HepG2 (cell line): ENCODE measurements around the gene YAP1.

Experiments
- EP300 ChIP-seq, 3 experiments: sonication (generic) in 1 of 3; formaldehyde crosslinking in 1 of 3; IDR thresholded peaks; 2 replicates each; pipeline versions ENCODE4 v1.5.1 to v1.6.1; 2011 to 2020; ENCODE audit warnings: low read depth in 2 of 3, low read length in 2 of 3, borderline replicate concordance in 1 of 3, improper control_type of control experiment in 1 of 3, mild to moderate bottlenecking in 1 of 3, missing genetic modification reagents in 1 of 3, moderate library complexity in 1 of 3
- GABPB1 ChIP-seq: IDR thresholded peaks from 2 replicates; pipeline ENCODE4 v1.6.1; 2016; ENCODE audit warnings: mild to moderate bottlenecking, missing genetic modification reagents, moderate library complexity, missing compliant biosample characterization
- HOXA9 ChIP-seq: sonication (generic); formaldehyde crosslinking; IDR thresholded peaks from 2 replicates; pipeline ENCODE4 v1.8.1; 2022; ENCODE audit warnings: missing genetic modification reagents, mild to moderate bottlenecking, moderate library complexity, borderline replicate concordance
- IRF2 ChIP-seq: IDR thresholded peaks from 2 replicates; pipeline ENCODE4 v1.6.1; 2018; ENCODE audit warnings: missing genetic modification reagents, missing compliant biosample characterization
- MAFK ChIP-seq, 2 experiments: IDR thresholded peaks in 1 of 2; conservative IDR thresholded peaks in 1 of 2; 2 replicates each; pipeline ENCODE4 v1.6.1; 2011; ENCODE audit warnings: improper control_type of control experiment in 2 of 2, low read length in 2 of 2
- NBN ChIP-seq: fragments of 450-650 bp; conservative IDR thresholded peaks from 2 replicates; pipeline ENCODE4 v1.6.1; 2017
- PHF21A ChIP-seq: sonication (generic); formaldehyde crosslinking; IDR thresholded peaks from 2 replicates; pipeline ENCODE4 v1.5.0; 2020; ENCODE audit warnings: mild to moderate bottlenecking, missing genetic modification reagents
- POLR2A ChIP-seq, 2 experiments: IDR thresholded peaks; 2 replicates each; pipeline ENCODE4 v1.6.1; 2011; ENCODE audit warnings: low read depth in 2 of 2, low read length in 2 of 2, mild to moderate bottlenecking in 1 of 2, moderate library complexity in 1 of 2; ENCODE audit not compliant: insufficient read depth in 1 of 2
- STAT5B ChIP-seq: sonication (generic); formaldehyde crosslinking; IDR thresholded peaks from 2 replicates; pipeline ENCODE4 v1.4.0; 2020; ENCODE audit warnings: missing genetic modification reagents
- ZNF616 ChIP-seq: sonication (generic); formaldehyde crosslinking; IDR thresholded peaks from 2 replicates; pipeline ENCODE4 v1.5.0; 2020; ENCODE audit warnings: low read depth, mild to moderate bottlenecking, missing genetic modification reagents
- TF ChIP-seq, protein P1 (sequence below): fragments of 450-650 bp; IDR thresholded peaks from 2 replicates; pipeline ENCODE4 v1.6.1; 2017; ENCODE audit warnings: mild to moderate bottlenecking
- TF ChIP-seq, protein P2 (sequence below): sonication (generic); formaldehyde crosslinking; IDR thresholded peaks from 2 replicates; pipeline ENCODE4 v1.9.0; 2021; ENCODE audit warnings: missing genetic modification reagents, mild to moderate bottlenecking, borderline replicate concordance
- TF ChIP-seq, protein P3 (sequence below): sonication (generic); formaldehyde crosslinking; IDR thresholded peaks from 2 replicates; pipeline ENCODE4 v1.4.0; 2020; ENCODE audit warnings: missing genetic modification reagents
- TF ChIP-seq, protein P4 (sequence below): sonication (generic); formaldehyde crosslinking; IDR thresholded peaks from 2 replicates; pipeline ENCODE4 v1.5.0; 2020; ENCODE audit warnings: mild to moderate bottlenecking, missing genetic modification reagents, moderate library complexity

DNA sequence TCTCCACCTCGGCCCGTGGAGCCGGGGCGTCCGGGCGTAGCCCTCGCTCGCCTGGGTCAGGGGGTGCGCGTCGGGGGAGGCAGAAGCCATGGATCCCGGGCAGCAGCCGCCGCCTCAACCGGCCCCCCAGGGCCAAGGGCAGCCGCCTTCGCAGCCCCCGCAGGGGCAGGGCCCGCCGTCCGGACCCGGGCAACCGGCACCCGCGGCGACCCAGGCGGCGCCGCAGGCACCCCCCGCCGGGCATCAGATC, 439 bp downstream of the YAP1 start:
- TF ChIP-seq, protein P1, sequence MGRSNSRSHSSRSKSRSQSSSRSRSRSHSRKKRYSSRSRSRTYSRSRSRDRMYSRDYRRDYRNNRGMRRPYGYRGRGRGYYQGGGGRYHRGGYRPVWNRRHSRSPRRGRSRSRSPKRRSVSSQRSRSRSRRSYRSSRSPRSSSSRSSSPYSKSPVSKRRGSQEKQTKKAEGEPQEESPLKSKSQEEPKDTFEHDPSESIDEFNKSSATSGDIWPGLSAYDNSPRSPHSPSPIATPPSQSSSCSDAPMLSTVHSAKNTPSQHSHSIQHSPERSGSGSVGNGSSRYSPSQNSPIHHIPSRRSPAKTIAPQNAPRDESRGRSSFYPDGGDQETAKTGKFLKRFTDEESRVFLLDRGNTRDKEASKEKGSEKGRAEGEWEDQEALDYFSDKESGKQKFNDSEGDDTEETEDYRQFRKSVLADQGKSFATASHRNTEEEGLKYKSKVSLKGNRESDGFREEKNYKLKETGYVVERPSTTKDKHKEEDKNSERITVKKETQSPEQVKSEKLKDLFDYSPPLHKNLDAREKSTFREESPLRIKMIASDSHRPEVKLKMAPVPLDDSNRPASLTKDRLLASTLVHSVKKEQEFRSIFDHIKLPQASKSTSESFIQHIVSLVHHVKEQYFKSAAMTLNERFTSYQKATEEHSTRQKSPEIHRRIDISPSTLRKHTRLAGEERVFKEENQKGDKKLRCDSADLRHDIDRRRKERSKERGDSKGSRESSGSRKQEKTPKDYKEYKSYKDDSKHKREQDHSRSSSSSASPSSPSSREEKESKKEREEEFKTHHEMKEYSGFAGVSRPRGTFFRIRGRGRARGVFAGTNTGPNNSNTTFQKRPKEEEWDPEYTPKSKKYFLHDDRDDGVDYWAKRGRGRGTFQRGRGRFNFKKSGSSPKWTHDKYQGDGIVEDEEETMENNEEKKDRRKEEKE = no peak
- TF ChIP-seq, protein P2, sequence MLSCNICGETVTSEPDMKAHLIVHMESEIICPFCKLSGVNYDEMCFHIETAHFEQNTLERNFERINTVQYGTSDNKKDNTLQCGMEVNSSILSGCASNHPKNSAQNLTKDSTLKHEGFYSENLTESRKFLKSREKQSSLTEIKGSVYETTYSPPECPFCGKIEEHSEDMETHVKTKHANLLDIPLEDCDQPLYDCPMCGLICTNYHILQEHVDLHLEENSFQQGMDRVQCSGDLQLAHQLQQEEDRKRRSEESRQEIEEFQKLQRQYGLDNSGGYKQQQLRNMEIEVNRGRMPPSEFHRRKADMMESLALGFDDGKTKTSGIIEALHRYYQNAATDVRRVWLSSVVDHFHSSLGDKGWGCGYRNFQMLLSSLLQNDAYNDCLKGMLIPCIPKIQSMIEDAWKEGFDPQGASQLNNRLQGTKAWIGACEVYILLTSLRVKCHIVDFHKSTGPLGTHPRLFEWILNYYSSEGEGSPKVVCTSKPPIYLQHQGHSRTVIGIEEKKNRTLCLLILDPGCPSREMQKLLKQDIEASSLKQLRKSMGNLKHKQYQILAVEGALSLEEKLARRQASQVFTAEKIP (CRISPR knock-in tag) = no peak
- TF ChIP-seq NBN (no peak), GABPB1 (CRISPR knock-in tag) (no peak), HOXA9 (CRISPR knock-in tag) (no peak), IRF2 (no peak), PHF21A (no peak), MAFK (conservative IDR thresholded peaks at IDR 0.05 in 1 of 2, IDR thresholded peaks at IDR 0.05 in 1 of 2; ENCODE audit: low read length in 2 of 2) (no peak), ZNF616 (CRISPR knock-in tag) (no peak), EP300 (IDR thresholded peaks at IDR 0.05; ENCODE audit: low read depth in 2 of 2, low read length in 2 of 2) (no peak), EP300 (CRISPR knock-in tag; IDR thresholded peaks at IDR 0.05; ENCODE audit: borderline replicate concordance) (no peak), STAT5B (CRISPR knock-in tag) (no peak), POLR2A (IDR thresholded peaks at IDR 0.05; ENCODE audit: insufficient read depth in 1 of 2, low read depth in 2 of 2, low read length in 2 of 2) (no peak; a peak in 1 of 4 replicates)
- TF ChIP-seq, protein P3, sequence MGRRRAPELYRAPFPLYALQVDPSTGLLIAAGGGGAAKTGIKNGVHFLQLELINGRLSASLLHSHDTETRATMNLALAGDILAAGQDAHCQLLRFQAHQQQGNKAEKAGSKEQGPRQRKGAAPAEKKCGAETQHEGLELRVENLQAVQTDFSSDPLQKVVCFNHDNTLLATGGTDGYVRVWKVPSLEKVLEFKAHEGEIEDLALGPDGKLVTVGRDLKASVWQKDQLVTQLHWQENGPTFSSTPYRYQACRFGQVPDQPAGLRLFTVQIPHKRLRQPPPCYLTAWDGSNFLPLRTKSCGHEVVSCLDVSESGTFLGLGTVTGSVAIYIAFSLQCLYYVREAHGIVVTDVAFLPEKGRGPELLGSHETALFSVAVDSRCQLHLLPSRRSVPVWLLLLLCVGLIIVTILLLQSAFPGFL (CRISPR knock-in tag) = no peak
- TF ChIP-seq, protein P4, sequence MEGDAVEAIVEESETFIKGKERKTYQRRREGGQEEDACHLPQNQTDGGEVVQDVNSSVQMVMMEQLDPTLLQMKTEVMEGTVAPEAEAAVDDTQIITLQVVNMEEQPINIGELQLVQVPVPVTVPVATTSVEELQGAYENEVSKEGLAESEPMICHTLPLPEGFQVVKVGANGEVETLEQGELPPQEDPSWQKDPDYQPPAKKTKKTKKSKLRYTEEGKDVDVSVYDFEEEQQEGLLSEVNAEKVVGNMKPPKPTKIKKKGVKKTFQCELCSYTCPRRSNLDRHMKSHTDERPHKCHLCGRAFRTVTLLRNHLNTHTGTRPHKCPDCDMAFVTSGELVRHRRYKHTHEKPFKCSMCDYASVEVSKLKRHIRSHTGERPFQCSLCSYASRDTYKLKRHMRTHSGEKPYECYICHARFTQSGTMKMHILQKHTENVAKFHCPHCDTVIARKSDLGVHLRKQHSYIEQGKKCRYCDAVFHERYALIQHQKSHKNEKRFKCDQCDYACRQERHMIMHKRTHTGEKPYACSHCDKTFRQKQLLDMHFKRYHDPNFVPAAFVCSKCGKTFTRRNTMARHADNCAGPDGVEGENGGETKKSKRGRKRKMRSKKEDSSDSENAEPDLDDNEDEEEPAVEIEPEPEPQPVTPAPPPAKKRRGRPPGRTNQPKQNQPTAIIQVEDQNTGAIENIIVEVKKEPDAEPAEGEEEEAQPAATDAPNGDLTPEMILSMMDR (CRISPR knock-in tag) = no peak
